ENCODE results near the gene MINDY4. TPM values are rescaled to one million over a fixed set of nuclear protein-coding genes. Genes with fewer than 3 reads are reported as not detected.

Gene MINDY4
- total RNA-seq, 1 donor from 2014 or later: 20.1 TPM

GRCh38 chr7:30727061-30727945 is 43.9 kb upstream of the MINDY4 start:
- no peaks in the 10 kb centered on the region for H3K36me3 ChIP-seq
- no peak for TF ChIP-seq CTCF (IDR thresholded peaks at IDR 0.05)
- intact Hi-C loops (cut with DNase I): no loop called here
- no peaks in the 10 kb centered on the region for H3K9me3 ChIP-seq
- DNase-seq (peak; percentile 46), ATAC-seq (peak; percentile 37)
- H3K4me3 ChIP-seq: peak overlapping the region; percentile 7
- H3K4me1 ChIP-seq: no peaks in the 10 kb centered on the region
- H3K27ac ChIP-seq: peak overlapping the region; percentile 11
- no peaks in the 10 kb centered on the region for H3K27me3 ChIP-seq

- no peak for ATAC-seq
- no peak overlapping the region for H3K27ac ChIP-seq
- no peak for TF ChIP-seq CTCF (IDR thresholded peaks at IDR 0.05)
- H3K27me3 ChIP-seq: no peaks in the 10 kb centered on the region
- intact Hi-C loops (cut with DNase I): no loop called here
- no peak overlapping the region for H3K4me3 ChIP-seq
- no peak for DNase-seq
- no peaks in the 10 kb centered on the region for H3K36me3 ChIP-seq
- no peaks in the 10 kb centered on the region for H3K4me1 ChIP-seq
- no peaks in the 10 kb centered on the region for H3K9me3 ChIP-seq
These were observed 42.6 kb upstream of the MINDY4 start for GRCh38 chr7:30728591-30729100.

- no peak overlapping the region for H3K4me3 ChIP-seq
- ATAC-seq: no peak
- no peak overlapping the region for H3K27ac ChIP-seq
- no peaks in the 10 kb centered on the region for H3K9me3 ChIP-seq
- intact Hi-C loops (cut with DNase I): no loop called here
- TF ChIP-seq CTCF (IDR thresholded peaks at IDR 0.05): no peak
- no peaks in the 10 kb centered on the region for H3K27me3 ChIP-seq
- H3K36me3 ChIP-seq: no peaks in the 10 kb centered on the region
- no peaks in the 10 kb centered on the region for H3K4me1 ChIP-seq
- DNase-seq: peak; percentile 4
These were observed 41.6 kb upstream of the MINDY4 start for GRCh38 chr7:30729642-30730041.

- Histone ChIP-seq H3K9me3 (no peaks in the 10 kb centered on the region), H3K4me3 (no peak overlapping the region), H3K4me1 (no peaks in the 10 kb centered on the region), H3K27me3 (no peaks in the 10 kb centered on the region), H3K27ac (no peak overlapping the region), H3K36me3 (no peaks in the 10 kb centered on the region)
- TF ChIP-seq CTCF (IDR thresholded peaks at IDR 0.05): no peak
- intact Hi-C loops (cut with DNase I): no loop called here
- ATAC-seq: no peak
- peak; percentile 3 for DNase-seq
These were observed 41.1 kb upstream of the MINDY4 start for GRCh38 chr7:30730097-30730496.

GRCh38 chr7:30730996-30731395 is 40.2 kb upstream of the MINDY4 start:
- intact Hi-C loops (cut with DNase I): no loop called here
- no peak overlapping the region for H3K4me3 ChIP-seq
- H3K27ac ChIP-seq: no peak overlapping the region
- no peaks in the 10 kb centered on the region for H3K4me1 ChIP-seq
- no peaks in the 10 kb centered on the region for H3K36me3 ChIP-seq
- no peaks in the 10 kb centered on the region for H3K9me3 ChIP-seq
- no peaks in the 10 kb centered on the region for H3K27me3 ChIP-seq
- no peak for ATAC-seq
- DNase-seq: peak; percentile 32
- no peak for TF ChIP-seq CTCF (IDR thresholded peaks at IDR 0.05)

All from upper lobe of right lung (tissue), 1 donor.